GM23248 (cell line): ENCODE results near the gene ISYNA1.
"Not testable (repeated sequence)": the region's sequence is repeated elsewhere in the genome, so short reads cannot be mapped to it uniquely, and the experiment has no call there.

Experiments used
- EZH2 ChIP-seq: fragments of 200-600 bp; sonication (generic); IDR thresholded peaks from 2 replicates; pipeline ENCODE4 v1.6.1; 2018; ENCODE audit warnings: antibody characterized with exemption, mild to moderate bottlenecking; ENCODE audit not compliant: insufficient read depth, poor library complexity, severe bottlenecking
- EZH2phosphoT487 ChIP-seq: fragments of 200-600 bp; sonication (generic); IDR thresholded peaks from 2 replicates; pipeline ENCODE4 v1.6.1; 2018; ENCODE audit warnings: antibody characterized with exemption, moderate library complexity, mild to moderate bottlenecking, low read depth; ENCODE audit not compliant: insufficient read depth

DNA sequence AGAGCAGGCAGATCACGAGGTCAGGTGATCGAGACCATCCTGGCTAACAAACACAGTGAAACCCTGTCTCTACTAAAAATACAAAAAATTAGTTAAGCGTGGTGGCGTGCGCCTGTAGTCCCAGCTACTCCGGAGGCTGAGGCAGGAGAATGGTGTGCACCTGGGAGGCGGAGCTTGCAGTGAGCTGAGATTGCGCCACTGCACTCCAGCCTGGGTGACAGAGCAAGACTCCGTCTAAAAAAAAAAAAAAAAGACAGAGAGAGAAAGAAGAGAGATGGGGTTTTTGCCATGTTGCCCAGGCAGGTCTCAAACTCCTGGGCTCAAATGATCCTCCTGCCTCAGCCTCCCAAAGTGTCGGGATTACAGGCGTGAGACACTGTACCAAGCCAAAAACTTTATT is 32.2 kb downstream of the ISYNA1 start:
- not testable (repeated sequence) for TF ChIP-seq EZH2, EZH2phosphoT487
